Measurements from ENCODE around the gene ZBTB46. TPM values are rescaled to one million over a fixed set of nuclear protein-coding genes. Genes with fewer than 3 reads are reported as not detected.
A peak's percentile ranks its signal among the peaks of the same experiment; 100 is the strongest.

Gene ZBTB46
- total and polyA plus RNA-seq, 9 donors, result 4.1 to 55.1 (median 34.7) TPM

DNA sequence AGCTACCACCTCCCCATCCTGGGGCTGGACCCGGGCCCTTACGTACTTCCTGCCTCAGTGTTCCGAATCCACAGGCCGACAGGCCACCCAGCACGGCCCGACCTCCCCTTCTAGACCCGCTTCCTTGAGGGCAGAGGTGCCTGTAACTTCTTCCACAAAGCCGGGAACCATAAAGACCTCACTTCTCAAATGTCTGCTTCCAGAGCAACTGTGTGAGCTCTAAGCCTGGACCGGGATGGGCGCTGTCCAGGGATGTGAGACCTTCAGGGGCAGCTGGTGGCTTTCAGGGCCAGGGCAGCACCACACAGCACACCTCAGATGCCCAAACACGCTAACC lies 82.2 kb downstream of the ZBTB46 start:
- DNase-seq, result no peak
- intact Hi-C loops (cut with DNase I), result no loop called here

DNA sequence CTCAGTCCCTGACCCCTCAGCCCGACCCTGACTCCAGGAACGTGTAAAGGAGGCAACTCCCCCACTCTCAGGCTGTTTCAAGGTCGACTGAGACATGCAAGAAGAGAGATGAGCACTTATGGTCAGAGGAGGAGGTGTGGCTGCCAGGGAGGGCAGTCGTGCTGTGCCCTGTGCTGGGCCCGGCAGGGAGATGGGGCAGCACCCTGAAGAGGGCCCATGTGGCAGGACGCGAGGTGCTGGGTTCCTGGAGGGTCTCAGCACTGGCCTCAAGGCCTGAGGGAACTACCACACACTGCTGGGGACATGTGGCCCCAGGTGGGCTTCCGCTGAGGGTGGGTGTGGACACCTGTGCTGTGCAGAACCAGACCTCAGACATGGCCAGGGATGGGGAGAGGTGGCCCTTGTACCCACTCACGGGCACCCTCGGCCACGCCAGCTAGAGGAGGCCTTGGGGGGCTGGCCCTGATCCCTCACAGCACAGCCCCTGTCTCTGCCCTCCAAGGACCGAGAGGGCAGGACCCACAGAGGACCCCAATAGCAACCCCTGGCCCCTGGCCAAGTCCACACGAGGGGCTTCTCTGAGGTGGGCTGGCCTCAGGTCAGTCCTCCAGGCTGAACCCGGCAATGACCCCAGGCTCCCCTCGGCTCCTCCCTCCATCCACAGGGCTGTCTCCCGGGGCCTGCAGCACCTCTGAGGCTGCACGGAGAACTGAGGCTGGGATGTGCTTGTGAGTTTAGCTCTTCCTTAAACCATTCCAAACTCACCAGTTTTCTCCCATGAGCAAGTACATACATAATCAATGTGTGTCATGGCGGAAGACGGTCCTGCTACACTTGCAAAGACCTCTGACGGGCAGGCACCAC lies 82.8 kb downstream of the ZBTB46 start:
- Histone ChIP-seq H3K9me3 (no peaks in the 10 kb centered on the region), H3K4me1 (ENCODE audit: insufficient read depth) (no peaks in the 10 kb centered on the region), H3K4me3 (no peak overlapping the region), H3K27me3 (no peaks in the 10 kb centered on the region), H3K27ac (peak overlapping the region in 1 of 2 donors; percentile 12), H3K36me3 (no peaks in the 10 kb centered on the region)
- no peak for TF ChIP-seq POLR2A (IDR thresholded peaks at IDR 0.05)
- no peak for TF ChIP-seq EP300 (IDR thresholded peaks at IDR 0.05)
- TF ChIP-seq, protein P1, sequence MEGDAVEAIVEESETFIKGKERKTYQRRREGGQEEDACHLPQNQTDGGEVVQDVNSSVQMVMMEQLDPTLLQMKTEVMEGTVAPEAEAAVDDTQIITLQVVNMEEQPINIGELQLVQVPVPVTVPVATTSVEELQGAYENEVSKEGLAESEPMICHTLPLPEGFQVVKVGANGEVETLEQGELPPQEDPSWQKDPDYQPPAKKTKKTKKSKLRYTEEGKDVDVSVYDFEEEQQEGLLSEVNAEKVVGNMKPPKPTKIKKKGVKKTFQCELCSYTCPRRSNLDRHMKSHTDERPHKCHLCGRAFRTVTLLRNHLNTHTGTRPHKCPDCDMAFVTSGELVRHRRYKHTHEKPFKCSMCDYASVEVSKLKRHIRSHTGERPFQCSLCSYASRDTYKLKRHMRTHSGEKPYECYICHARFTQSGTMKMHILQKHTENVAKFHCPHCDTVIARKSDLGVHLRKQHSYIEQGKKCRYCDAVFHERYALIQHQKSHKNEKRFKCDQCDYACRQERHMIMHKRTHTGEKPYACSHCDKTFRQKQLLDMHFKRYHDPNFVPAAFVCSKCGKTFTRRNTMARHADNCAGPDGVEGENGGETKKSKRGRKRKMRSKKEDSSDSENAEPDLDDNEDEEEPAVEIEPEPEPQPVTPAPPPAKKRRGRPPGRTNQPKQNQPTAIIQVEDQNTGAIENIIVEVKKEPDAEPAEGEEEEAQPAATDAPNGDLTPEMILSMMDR (IDR thresholded peaks at IDR 0.05), result no peak
- intact Hi-C loops (cut with DNase I), result no loop called here
- WGBS, 3 donors, result 54 to 57% (median 56%) methylated on average over 14 to 20 of the region's 20 CpGs
- DNase-seq, result peak in 1 of 5 donors; percentile 44

More for the DNA sequence above, 82.2 kb downstream of the ZBTB46 start:
- 85 to 87% (median 85%) methylated on average over 11 of the region's 11 CpGs for WGBS, 3 donors
- Histone ChIP-seq H3K4me1 (ENCODE audit: insufficient read depth) (no peaks in the 10 kb centered on the region), H3K36me3 (no peaks in the 10 kb centered on the region), H3K27ac (no peak overlapping the region), H3K27me3 (no peaks in the 10 kb centered on the region), H3K9me3 (no peaks in the 10 kb centered on the region), H3K4me3 (no peak overlapping the region)
- no peak for TF ChIP-seq POLR2A (IDR thresholded peaks at IDR 0.05)
- TF ChIP-seq, protein P1 (IDR thresholded peaks at IDR 0.05), result no peak
- TF ChIP-seq EP300 (IDR thresholded peaks at IDR 0.05), result no peak

DNA sequence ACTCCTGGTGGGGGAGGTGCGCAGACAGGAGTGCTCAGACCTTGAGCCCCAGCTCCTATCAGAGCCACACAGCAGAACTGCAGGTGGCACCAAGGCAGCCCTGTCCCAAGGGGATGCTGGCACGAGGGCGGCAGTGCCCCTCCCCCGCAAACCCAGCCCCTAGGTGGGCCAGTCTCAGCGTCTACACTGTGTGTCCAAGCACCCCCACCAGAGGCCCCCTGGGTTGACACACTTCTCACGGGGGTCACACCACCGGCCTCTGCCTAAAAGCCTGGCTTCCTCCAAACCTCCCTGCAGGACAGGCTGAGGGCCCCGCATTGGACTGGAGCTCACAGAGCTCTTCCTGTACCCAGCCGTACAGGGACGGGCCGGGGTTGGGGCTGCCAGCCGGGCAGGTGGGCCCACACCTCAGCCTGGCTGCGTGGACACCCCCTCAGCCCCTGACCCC lies 83.4 kb downstream of the ZBTB46 start:
- H3K4me1 ChIP-seq (ENCODE audit: insufficient read depth), result no peaks in the 10 kb centered on the region
- intact Hi-C loops (cut with DNase I), result no loop called here
- H3K36me3 ChIP-seq, result no peaks in the 10 kb centered on the region
- H3K9me3 ChIP-seq, result no peaks in the 10 kb centered on the region
- 49 to 56% (median 50%) methylated on average over 12 to 13 of the region's 13 CpGs for WGBS, 3 donors
- no peaks in the 10 kb centered on the region for H3K27me3 ChIP-seq
- TF ChIP-seq POLR2A (IDR thresholded peaks at IDR 0.05), result no peak
- TF ChIP-seq, protein P1 (IDR thresholded peaks at IDR 0.05), result no peak
- no peak for TF ChIP-seq EP300 (IDR thresholded peaks at IDR 0.05)
- peak in 2 of 5 donors; percentile 49 to 57 for DNase-seq
- peak overlapping the region in 1 of 2 donors; percentile 12 for H3K27ac ChIP-seq
- H3K4me3 ChIP-seq, result no peak overlapping the region

DNA sequence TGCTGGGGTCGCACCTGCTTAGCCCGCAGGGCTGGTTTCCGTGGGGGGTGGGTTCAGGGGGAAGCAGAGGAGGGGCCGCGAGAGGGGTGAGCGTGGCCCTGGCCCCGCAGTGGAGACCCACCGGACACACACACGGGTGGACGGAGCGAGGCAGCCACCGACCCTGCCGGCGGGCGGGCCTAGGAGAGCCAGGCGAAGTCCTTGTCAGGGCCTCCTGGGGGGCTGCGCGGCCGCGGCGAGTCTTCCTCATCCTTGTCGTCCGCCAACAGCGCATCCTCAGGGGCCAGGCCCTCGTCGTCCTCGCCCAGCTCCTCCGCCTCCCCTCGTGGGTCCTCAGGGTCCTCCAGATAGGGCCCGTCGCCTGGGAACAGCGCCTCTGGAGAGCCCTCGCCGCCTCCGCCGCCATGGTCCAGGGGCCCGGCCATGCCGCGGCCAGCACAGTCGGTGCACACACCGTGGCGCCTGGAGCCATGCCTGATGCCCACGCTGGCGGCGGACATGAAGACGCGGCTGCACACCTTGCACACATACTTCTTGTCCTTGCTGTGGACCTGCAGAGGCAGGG lies 84.2 kb downstream of the ZBTB46 start:
- H3K4me1 ChIP-seq (ENCODE audit: insufficient read depth), result peaks cover 3% of the 10 kb centered on the region
- TF ChIP-seq EP300 (IDR thresholded peaks at IDR 0.05) (no peak), POLR2A (IDR thresholded peaks at IDR 0.05) (no peak)
- TF ChIP-seq, protein P1 (IDR thresholded peaks at IDR 0.05), result no peak
- DNase-seq, result peak in 3 of 5 donors; percentile 24 to 42 (median 34)
- WGBS, 3 donors, result 87 to 91% (median 88%) methylated on average over 45 to 47 of the region's 47 CpGs
- H3K27me3 ChIP-seq, result no peaks in the 10 kb centered on the region
- H3K36me3 ChIP-seq, result no peaks in the 10 kb centered on the region
- no peaks in the 10 kb centered on the region for H3K9me3 ChIP-seq
- no peak overlapping the region for H3K4me3 ChIP-seq
- intact Hi-C loops (cut with DNase I), result no loop called here
- H3K27ac ChIP-seq, result no peak overlapping the region
